Keratinocyte (primary cell): ENCODE measurements around the gene ZNF516. TPM values are rescaled to one million over a fixed set of nuclear protein-coding genes. Genes with fewer than 3 reads are reported as not detected.

Experiments used
- DNase-seq: peaks from one replicate; pipeline ENCODE4 v3.0.0-alpha.2; 2011; ENCODE audit warnings: low read depth, missing footprints, low spot score
- FAIRE-seq: peaks from 2 replicates; lab custom pipeline; 2011; peaks lifted over from hg19 to GRCh38; lab: Jason Lieb, UNC
- H2AFZ ChIP-seq: 2 replicates; pipeline ENCODE4 v1.6.0; 2012; ENCODE audit warnings: low read length, control low read depth, inconsistent platforms; ENCODE audit not compliant: control insufficient read depth
- H3K27ac ChIP-seq: 2 replicates; pipeline ENCODE4 v1.5.1; 2011; ENCODE audit warnings: low read length; ENCODE audit not compliant: control insufficient read depth, insufficient read depth
- H3K27me3 ChIP-seq: 3 replicates; pipeline ENCODE4 v1.6.0; 2011; ENCODE audit warnings: low read length; ENCODE audit not compliant: control insufficient read depth, insufficient read depth; ENCODE audit errors: extremely low read depth
- H3K36me3 ChIP-seq, 2 experiments: 2 replicates in 1 of 2; 3 replicates in 1 of 2; pipeline ENCODE4 v1.5.1; 2011; ENCODE audit warnings: low read length in 2 of 2, mild to moderate bottlenecking in 1 of 2; ENCODE audit not compliant: control insufficient read depth in 2 of 2, insufficient read depth in 2 of 2; ENCODE audit errors: extremely low read depth in 1 of 2
- H3K4me1 ChIP-seq: 3 replicates; pipeline ENCODE4 v1.5.1; 2011; ENCODE audit warnings: low read length; ENCODE audit not compliant: control insufficient read depth, insufficient read depth; ENCODE audit errors: extremely low read depth
- H3K4me2 ChIP-seq: 3 replicates; pipeline ENCODE4 v1.6.0; 2011; ENCODE audit warnings: low read depth, low read length; ENCODE audit not compliant: control insufficient read depth, insufficient read depth; ENCODE audit errors: extremely low read depth
- H3K4me3 ChIP-seq, 3 experiments: fragments of 200-600 bp in 1 of 3; sonication (generic) in 1 of 3; 2 replicates in 2 of 3; 3 replicates in 1 of 3; pipeline ENCODE4 v1.5.1; 2011 to 2016; ENCODE audit warnings: low read length in 3 of 3, mild to moderate bottlenecking in 3 of 3, control low read depth in 2 of 3, inconsistent platforms in 1 of 3, low read depth in 1 of 3, mixed read lengths in 1 of 3, mixed run types in 1 of 3, moderate library complexity in 1 of 3; ENCODE audit not compliant: control insufficient read depth in 2 of 3, insufficient read depth in 2 of 3; ENCODE audit errors: extremely low read depth in 1 of 3
- H3K79me2 ChIP-seq: 2 replicates; pipeline ENCODE4 v1.6.0; 2012; ENCODE audit warnings: low read length; ENCODE audit not compliant: control insufficient read depth, insufficient read depth
- H3K9ac ChIP-seq: 3 replicates; pipeline ENCODE4 v1.6.0; 2011; ENCODE audit warnings: low read length; ENCODE audit not compliant: control insufficient read depth, insufficient read depth; ENCODE audit errors: extremely low read depth
- H3K9me1 ChIP-seq: 3 replicates; pipeline ENCODE4 v1.6.0; 2011; ENCODE audit warnings: low read length; ENCODE audit not compliant: control insufficient read depth, insufficient read depth; ENCODE audit errors: extremely low read depth
- H3K9me3 ChIP-seq: 2 replicates; pipeline ENCODE4 v1.5.1; 2012; ENCODE audit warnings: low read depth, low read length; ENCODE audit not compliant: control insufficient read depth
- H4K20me1 ChIP-seq: 3 replicates; pipeline ENCODE4 v1.6.0; 2011; ENCODE audit warnings: low read length; ENCODE audit not compliant: control insufficient read depth, insufficient read depth; ENCODE audit errors: extremely low read depth
- CTCF ChIP-seq, 3 experiments: IDR thresholded peaks in 1 of 3; conservative IDR thresholded peaks in 1 of 3; optimal IDR thresholded peaks in 1 of 3; 2 replicates in 2 of 3; 3 replicates in 1 of 3; pipeline versions ENCODE3 to v1.5.1; 2011; ENCODE audit warnings: low read length in 3 of 3, mild to moderate bottlenecking in 3 of 3, moderate library complexity in 2 of 3, control low read depth in 1 of 3, inconsistent platforms in 1 of 3; ENCODE audit not compliant: insufficient read depth in 2 of 3; ENCODE audit errors: extremely low read depth in 1 of 3
- EZH2 ChIP-seq: IDR thresholded peaks from one replicate; pipeline ENCODE4 v1.6.1; 2012; ENCODE audit warnings: inconsistent platforms, mild to moderate bottlenecking, low read length, moderate library complexity
- dilution Hi-C: fragments of 300-500 bp; cut with MboI; formaldehyde crosslinking; loops from one replicate; pipeline ENCODE4 v1.7.0; 2020; ENCODE audit warnings: low sequenced_read_pairs; ENCODE audit not compliant: extremely low pct_ligation_motif_present
- polyA plus RNA-seq, 5 experiments: library from polyadenylated mRNA; depleted of rRNA in 3 of 5; stranded (reverse) in 3 of 5; stranded (forward) in 1 of 5; unstranded in 1 of 5; fragments of >200 nt; gene quantifications; 1 replicate in 1 of 5; 2 replicates in 3 of 5; 3 replicates in 1 of 5; pipeline versions ENCODE4 v1.2.1 to v1.2.3, GENCODE V29; 2011 to 2012; ENCODE audit warnings: missing spikeins in 2 of 5, low read depth in 1 of 5, low replicate concordance in 1 of 5

The ZNF516 gene
- polyA plus RNA-seq, 1 donor (not counting 4 experiments of a cell fraction or from before 2014, with no cell fraction given) = 9.3 TPM

GRCh38 chr18:76422121-76422520 is 72.9 kb downstream of the ZNF516 start:
- Histone ChIP-seq H3K36me3 (peaks cover 0 to 2% of the 10 kb centered on the region in 2 experiments), H3K27ac (no peak overlapping the region), H3K9ac (no peak overlapping the region), H3K4me3 (no peak overlapping the region), H3K27me3 (no peaks in the 10 kb centered on the region), H3K4me2 (no peak overlapping the region), H4K20me1 (peaks cover 12% of the 10 kb centered on the region), H3K79me2 (peaks cover 58% of the 10 kb centered on the region), H2AFZ (no peak overlapping the region), H3K9me3 (no peaks in the 10 kb centered on the region), H3K4me1 (peaks cover 5% of the 10 kb centered on the region), H3K9me1 (no peaks in the 10 kb centered on the region)
- FAIRE-seq = no peak
- DNase-seq = no peak
- TF ChIP-seq EZH2 = no peak
- TF ChIP-seq CTCF (optimal IDR thresholded peaks at IDR 0.05 in 1 of 3, IDR thresholded peaks at IDR 0.05 in 1 of 3, conservative IDR thresholded peaks at IDR 0.05 in 1 of 3; ENCODE audit: extremely low read depth in 1 of 3, insufficient read depth in 2 of 3, low read length in 3 of 3) = no peak
- dilution Hi-C loops = no loop called here

GRCh38 chr18:76421685-76422078 is 73.4 kb downstream of the ZNF516 start:
- no peak overlapping the region for H3K4me2 ChIP-seq
- dilution Hi-C loops = no loop called here
- H3K79me2 ChIP-seq = peaks cover 58% of the 10 kb centered on the region
- no peak overlapping the region for H2AFZ ChIP-seq
- peaks cover 3% of the 10 kb centered on the region for H3K4me1 ChIP-seq
- H3K9me1 ChIP-seq = no peaks in the 10 kb centered on the region
- H3K36me3 ChIP-seq = peaks cover 0 to 2% of the 10 kb centered on the region in 2 experiments
- H3K4me3 ChIP-seq = no peak overlapping the region
- H4K20me1 ChIP-seq = peaks cover 12% of the 10 kb centered on the region
- FAIRE-seq (no peak), DNase-seq (no peak)
- no peak overlapping the region for H3K9ac ChIP-seq
- TF ChIP-seq EZH2 (no peak), CTCF (optimal IDR thresholded peaks at IDR 0.05 in 1 of 3, IDR thresholded peaks at IDR 0.05 in 1 of 3, conservative IDR thresholded peaks at IDR 0.05 in 1 of 3; ENCODE audit: extremely low read depth in 1 of 3, insufficient read depth in 2 of 3, low read length in 3 of 3) (no peak)
- H3K27me3 ChIP-seq = no peaks in the 10 kb centered on the region
- no peak overlapping the region for H3K27ac ChIP-seq
- no peaks in the 10 kb centered on the region for H3K9me3 ChIP-seq
